ENCODE measurements around the gene LDB2.

Gene LDB2

GRCh38 chr4:16791460-16791859 lies 107.0 kb downstream of the LDB2 start:
- H3K4me3 ChIP-seq (ENCODE audit: low read depth, low read length), result no peak overlapping the region
- TF ChIP-seq, protein P1, sequence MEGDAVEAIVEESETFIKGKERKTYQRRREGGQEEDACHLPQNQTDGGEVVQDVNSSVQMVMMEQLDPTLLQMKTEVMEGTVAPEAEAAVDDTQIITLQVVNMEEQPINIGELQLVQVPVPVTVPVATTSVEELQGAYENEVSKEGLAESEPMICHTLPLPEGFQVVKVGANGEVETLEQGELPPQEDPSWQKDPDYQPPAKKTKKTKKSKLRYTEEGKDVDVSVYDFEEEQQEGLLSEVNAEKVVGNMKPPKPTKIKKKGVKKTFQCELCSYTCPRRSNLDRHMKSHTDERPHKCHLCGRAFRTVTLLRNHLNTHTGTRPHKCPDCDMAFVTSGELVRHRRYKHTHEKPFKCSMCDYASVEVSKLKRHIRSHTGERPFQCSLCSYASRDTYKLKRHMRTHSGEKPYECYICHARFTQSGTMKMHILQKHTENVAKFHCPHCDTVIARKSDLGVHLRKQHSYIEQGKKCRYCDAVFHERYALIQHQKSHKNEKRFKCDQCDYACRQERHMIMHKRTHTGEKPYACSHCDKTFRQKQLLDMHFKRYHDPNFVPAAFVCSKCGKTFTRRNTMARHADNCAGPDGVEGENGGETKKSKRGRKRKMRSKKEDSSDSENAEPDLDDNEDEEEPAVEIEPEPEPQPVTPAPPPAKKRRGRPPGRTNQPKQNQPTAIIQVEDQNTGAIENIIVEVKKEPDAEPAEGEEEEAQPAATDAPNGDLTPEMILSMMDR (IDR thresholded peaks at IDR 0.05; ENCODE audit: insufficient read depth, low read depth, low read length, missing control alignments), result no peak
- DNase-seq (ENCODE audit: low read depth), result no peak

- H3K4me3 ChIP-seq (ENCODE audit: low read depth, low read length), result no peak overlapping the region
- TF ChIP-seq, protein P1 (IDR thresholded peaks at IDR 0.05; ENCODE audit: insufficient read depth, low read depth, low read length, missing control alignments), result no peak
- DNase-seq (ENCODE audit: low read depth), result no peak
Observed at GRCh38 chr4:16790508-16790907, 107.9 kb downstream of the LDB2 start.

GRCh38 chr4:16788868-16789267 lies 109.6 kb downstream of the LDB2 start:
- no peak overlapping the region for H3K4me3 ChIP-seq (ENCODE audit: low read depth, low read length)
- DNase-seq (ENCODE audit: low read depth), result no peak
- TF ChIP-seq, protein P1 (IDR thresholded peaks at IDR 0.05; ENCODE audit: insufficient read depth, low read depth, low read length, missing control alignments), result no peak

DNA sequence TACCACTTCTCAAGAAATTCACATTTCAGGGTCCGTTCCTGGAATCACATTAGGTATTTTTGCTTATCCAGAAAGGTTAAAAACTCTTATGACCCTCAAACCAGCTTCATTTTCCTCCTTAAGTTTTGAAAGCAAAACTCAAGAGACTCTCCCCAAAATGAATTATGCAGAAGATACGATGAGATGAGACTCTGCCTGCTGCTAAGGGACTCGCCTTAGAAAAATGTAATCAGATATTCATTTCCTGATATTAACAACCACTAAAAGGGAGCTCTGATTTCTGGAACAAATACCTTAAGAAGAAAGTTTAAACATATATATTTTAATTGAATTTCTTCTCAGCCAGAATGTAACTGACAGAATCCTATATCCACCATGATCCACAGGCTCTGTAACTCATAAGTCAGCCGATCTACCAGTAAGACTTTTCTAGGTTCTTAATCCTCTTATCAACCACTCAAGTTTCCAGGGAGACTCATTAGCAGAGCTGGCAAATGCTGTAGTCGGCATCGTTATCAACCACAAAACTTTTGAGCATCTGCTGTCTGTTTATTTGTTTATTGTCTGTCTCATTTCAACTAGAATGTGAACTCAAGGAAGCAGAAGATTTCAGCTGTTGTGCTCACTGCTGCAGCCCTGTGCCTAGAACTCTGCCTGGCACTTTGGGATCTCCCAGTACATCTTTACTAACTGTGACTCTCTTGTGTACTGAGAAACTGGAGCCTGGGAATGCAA lies 112.5 kb downstream of the LDB2 start:
- TF ChIP-seq, protein P1 (IDR thresholded peaks at IDR 0.05; ENCODE audit: insufficient read depth, low read depth, low read length, missing control alignments), result no peak
- H3K4me3 ChIP-seq (ENCODE audit: low read depth, low read length), result no peak overlapping the region
- DNase-seq (ENCODE audit: low read depth), result no peak

- TF ChIP-seq, protein P1 (IDR thresholded peaks at IDR 0.05; ENCODE audit: insufficient read depth, low read depth, low read length, missing control alignments), result no peak
- no peak overlapping the region for H3K4me3 ChIP-seq (ENCODE audit: low read depth, low read length)
- DNase-seq (ENCODE audit: low read depth), result no peak
Observed at GRCh38 chr4:16783119-16783518, 115.3 kb downstream of the LDB2 start.

DNA sequence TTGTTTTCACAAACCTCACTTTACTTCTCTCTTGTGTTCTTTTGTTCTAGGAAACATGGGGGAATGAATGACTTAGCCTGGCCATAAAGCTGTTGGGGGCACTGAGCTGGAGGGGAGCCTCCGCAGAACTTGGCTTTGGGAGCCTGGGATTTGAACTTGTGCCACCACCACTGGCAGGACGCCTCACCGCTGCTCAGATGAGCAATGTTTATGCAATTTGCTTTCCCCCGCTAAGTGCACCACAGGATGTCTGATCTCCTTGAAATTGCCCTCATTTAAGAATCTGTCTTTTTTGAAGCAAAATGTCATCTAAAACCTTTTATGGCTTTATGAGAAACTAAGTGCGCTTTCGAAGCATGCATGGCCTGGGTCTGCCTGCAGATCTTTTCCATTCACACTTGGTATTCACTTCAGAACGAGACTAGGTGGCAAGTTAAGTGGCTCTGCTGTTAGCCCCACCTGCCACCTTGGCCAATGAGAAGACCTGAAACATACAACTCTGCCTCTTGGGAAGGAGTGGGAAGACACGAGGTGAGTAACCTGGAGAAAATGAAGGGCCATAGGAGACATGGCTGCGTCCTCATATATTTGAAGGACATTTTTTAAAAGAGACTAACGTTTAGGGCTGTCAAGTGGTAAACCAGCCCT lies 119.3 kb downstream of the LDB2 start:
- no peak for DNase-seq (ENCODE audit: low read depth)
- TF ChIP-seq, protein P1 (IDR thresholded peaks at IDR 0.05; ENCODE audit: insufficient read depth, low read depth, low read length, missing control alignments), result no peak
- no peak overlapping the region for H3K4me3 ChIP-seq (ENCODE audit: low read depth, low read length)

All from GM12865 (cell line).